HG02759 (cell line): Measurements from ENCODE around the gene RRAGB.
"Not testable (repeated sequence)": the region's sequence is repeated elsewhere in the genome, so short reads cannot be mapped to it uniquely, and the experiment has no call there.

ENCODE experiments used
- ATAC-seq: cut with Tn5 transposase; IDR thresholded peaks from one replicate; pipeline ENCODE4 v1.9.1; 2021; ENCODE audit warnings: mild to moderate bottlenecking, moderate library complexity; ENCODE audit not compliant: unreplicated experiment

RRAGB gene, protein sequence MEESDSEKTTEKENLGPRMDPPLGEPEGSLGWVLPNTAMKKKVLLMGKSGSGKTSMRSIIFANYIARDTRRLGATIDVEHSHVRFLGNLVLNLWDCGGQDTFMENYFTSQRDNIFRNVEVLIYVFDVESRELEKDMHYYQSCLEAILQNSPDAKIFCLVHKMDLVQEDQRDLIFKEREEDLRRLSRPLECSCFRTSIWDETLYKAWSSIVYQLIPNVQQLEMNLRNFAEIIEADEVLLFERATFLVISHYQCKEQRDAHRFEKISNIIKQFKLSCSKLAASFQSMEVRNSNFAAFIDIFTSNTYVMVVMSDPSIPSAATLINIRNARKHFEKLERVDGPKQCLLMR

DNA sequence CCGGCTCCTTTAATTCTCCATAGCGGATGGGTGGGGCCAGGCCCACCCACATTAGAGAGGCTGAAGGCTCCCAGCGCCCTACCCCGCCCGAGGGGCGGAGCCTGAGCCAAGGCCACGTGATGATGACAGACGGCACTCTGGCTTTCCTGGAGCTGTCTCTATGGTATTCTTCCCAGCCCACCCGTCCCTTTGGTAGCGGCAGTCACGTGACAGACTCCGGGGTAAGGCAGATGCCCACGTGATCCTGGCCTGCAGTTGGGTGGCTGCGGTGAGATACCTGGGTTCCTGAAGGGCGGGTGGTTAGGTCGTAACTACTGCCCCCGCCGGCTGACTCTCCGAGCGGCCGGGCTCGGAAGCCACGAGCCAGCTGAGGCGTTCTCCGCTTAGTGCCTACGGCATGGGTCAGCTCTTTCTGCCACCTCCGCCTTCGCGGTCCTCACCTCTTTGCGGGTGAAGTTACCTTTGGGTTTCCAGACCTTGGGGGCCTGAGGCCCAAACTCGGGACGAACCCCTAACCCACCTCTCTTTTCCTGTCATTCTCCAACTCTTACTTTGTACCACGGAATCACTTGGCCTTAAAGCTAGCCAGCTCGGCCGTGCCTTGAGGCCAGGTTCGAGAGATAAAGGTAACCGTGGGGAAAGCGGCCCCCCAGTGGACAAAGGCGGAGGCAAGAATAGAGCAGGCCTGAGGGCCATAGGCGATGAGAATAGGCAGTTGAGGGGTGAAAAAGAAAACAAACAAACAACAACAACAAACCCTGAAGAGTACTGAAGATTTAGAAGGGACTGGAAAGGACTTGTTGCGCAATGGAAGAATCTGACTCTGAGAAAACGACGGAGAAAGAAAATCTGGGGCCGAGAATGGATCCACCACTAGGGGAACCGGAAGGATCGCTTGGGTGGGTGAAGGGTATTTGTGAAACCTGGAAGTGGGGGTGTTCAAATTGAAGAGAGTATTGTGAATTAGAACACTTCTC, at the start of gene RRAGB:
RRAGB (plus strand) TSS at position 229 of the 977 bp plus-strand sequence; CDS start at position 808, 579 bp downstream.
- ATAC-seq = peak; percentile 96

DNA sequence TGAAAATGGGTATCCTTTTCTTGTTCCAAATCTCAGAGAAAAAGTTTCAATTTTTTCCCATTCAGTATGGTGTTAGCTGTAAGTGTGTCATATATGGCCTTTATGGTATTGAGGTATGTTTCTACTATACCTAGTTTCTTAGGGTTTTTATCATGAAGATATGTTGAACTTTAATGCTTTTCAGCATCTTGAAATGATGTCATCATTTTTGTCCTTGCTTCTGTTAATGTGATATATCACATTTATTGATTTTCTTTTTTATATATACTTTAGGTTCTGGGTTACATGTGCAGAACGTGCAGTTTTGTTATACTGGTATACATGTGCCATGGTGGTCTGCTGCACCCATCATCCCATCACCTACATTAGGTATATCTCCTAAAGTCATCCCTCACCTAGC, 49.5 kb upstream of the RRAGB start:
- ATAC-seq = no peak

DNA sequence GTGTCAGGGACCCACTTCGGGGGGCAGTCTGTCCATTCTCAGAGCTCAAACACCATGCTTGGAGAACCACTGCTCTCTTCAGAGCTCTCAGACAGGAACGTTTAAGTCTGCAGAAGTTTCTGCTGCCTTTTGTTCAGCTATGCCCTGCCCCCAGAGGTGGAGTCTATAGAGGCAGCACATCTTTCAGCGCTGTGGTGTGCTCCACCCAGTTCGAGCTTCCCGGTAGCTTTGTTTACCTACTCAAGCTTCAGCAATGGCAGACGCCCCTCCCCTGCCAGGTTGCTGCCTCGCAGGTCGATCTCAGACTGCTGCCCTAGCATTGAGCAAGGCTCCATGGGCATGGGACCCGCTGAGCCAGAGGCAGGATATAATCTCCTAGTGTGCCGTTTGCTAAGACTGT, 29.0 kb upstream of the RRAGB start:
- ATAC-seq = not testable (repeated sequence)

DNA sequence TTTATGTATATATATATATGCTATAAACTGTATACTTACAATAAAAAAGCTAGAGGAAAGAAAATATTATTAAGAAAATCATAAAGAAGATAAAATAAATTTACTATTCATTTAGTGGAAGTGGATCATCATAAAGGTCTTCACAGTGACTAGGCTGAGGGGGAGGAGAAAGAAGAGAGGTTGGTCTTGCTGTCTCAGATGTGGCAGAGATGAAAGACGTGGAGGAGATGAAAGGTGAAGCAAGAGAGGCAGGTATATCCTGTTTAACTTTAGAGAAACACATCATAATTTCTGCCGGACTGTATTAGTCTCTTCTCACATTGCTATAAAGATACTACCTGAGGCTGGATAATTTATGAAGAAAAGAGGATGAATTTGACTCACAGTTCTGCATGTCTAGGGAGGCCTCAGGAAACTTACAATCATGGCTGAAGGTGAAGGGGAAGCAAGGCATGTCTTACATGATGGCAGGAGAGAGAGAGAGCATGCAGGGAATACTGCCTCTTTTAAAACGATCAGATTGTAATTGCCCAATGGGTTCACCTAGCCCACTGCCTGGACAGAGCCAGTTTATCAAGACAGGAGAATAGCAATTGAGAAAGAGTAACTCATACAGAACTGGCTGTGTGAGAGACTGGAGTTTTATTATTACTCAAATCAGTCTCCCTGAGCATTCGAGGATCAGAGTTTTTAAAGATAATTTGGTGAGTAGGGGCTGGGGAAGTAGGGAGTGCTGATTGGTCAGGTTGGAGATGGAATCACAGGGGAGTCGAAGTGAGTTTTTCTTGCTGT, 22.1 kb upstream of the RRAGB start:
- no peak for ATAC-seq

DNA sequence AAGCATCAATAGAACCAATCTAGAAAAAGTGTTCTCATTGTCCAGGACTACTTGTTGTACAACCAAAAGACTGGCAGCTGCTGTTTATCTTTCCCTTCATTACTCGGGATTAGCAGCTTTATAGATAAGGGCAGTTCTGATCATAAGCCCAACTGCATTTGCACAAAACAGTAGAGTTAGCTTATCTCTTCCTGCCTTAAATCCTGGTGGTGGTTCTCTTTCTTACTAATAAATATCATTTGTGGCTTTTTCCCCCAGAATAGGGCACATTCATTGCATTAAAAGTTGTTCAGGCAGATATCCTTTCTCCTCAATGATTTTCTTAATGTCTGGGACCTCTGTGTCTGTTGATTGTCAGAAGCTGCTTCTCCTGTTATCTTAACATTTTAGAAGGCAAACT, 20.2 kb upstream of the RRAGB start:
- no peak for ATAC-seq

DNA sequence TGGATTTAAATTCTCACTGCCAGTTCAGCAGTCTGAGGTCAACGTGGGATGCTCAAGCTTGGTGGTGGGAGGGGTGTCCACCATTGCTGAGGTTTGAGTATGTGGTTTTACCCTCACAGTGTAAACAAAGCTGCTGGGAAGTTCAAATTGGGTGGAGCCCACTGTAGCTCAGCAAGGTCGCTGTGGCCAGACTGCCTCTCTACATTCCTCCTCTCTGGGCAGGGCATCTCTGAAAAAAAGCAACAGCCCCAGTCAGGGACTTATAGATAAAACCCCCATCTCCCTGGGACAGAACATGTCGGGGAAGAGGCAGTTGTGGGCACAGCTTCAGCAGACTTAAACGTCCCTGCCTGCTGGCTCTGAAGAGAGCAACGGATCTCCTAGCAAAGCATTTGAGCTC, 14.9 kb upstream of the RRAGB start:
- no peak for ATAC-seq

DNA sequence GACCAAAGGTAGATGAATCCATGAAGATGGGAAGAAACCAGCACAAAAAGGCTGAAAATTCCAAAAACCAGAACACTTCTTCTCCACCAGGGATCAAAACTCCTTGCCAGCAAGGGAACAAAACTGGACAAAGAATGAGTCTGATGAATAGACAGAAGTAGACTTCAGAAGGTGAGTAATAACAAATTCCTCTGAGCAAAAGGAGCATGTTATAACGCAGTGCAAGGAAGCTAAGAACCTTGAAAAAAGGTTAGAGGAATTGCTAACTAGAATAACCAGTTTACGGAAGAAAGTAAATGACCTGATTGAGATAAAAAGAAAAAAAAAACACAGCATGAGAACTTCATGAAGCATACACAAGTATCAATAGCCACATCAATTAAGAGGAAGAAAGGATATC, 14.1 kb upstream of the RRAGB start:
- not testable (repeated sequence) for ATAC-seq

DNA sequence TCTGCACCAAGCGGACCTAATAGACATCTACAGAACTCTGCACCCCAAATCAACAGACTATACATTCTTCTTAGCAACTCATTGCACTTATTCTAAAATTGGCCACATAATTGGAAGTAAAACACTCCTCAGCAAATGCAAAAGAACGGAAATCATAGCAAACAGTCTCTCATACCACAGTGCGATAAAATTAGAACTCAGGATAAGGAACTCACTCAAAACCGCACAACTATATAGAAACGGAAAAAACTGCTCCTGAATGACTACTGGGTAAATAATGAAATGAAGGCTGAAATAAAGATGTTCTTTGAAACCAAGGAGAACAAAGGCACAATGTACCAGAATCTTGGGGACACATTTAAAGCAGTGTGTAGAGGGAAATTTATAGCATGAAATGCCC, 12.5 kb upstream of the RRAGB start:
- not testable (repeated sequence) for ATAC-seq

DNA sequence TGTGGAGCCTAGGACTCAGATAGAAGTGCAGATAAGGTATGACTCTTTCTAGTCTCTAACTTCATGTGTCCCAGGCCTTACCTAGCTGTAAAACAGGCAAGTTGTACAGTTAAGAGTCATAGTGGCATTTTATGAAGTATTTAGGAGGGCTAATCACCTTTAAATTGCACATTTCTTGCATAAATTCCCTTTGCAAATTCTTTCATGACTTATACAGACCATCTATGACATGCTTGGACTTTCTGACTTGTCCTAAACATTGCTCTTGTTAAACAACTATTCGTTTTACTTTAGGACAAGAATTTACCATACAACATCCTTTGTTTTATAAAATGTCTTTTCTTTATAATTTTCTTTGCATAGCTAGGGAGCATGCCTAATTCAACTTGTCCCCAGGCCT, 7.8 kb upstream of the RRAGB start:
- no peak for ATAC-seq

DNA sequence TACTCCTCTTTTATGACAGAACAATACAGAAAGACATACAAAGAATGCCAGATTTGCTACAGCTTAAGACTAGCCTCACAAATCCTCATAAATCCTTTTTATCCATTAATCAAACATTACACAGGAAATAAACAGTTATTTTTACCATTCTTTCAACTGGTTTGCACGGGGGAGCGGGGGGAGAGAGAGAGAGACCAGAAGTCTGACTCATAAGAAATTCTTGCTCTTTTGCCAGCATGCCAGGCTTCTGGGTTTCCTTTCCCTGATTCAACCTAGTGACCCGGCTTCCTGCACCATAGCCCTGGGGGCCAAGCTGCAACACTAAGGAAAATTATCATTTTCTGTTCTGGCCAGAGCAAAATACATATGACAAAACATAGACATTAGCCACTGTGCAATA, 6.8 kb upstream of the RRAGB start:
- no peak for ATAC-seq

DNA sequence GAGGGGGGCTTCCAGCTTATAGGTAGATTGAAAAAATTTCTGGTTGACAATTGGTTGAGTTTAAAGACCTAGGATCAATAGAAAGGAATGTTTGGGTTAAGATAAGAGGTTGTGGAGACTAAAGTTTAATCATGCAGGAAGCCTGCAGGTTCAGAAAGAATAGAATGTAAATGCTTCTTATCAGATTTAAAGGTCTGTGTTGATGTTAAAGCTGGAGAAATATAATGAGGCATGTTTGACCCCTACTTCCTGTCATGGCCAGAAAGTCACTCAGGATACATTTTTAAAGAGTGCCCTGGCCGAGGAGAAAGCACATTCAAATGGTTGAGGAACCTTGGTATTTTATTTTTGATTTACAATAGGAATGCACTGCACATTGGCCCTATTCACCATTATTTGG, 3.9 kb upstream of the RRAGB start:
- ATAC-seq = no peak

DNA sequence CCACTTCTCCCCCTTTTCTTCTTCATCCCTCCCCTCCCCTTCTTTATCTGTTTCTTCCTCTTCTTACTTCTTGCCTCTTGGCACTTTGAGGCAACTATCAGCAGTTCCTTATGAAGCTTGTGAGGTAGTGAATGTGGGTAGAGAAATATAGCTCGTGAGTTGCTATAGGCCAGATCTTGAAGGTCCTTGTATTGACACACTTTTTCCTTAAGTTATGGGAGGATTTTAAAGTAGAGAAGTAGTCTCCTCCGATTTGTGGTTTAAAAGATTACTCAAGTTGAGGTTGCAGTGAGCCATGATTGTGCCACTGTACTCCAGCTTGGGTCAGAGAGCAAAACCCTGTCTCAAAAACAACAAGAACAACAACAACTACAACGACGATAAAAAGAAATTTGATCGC, 3.4 kb upstream of the RRAGB start:
- no peak for ATAC-seq

DNA sequence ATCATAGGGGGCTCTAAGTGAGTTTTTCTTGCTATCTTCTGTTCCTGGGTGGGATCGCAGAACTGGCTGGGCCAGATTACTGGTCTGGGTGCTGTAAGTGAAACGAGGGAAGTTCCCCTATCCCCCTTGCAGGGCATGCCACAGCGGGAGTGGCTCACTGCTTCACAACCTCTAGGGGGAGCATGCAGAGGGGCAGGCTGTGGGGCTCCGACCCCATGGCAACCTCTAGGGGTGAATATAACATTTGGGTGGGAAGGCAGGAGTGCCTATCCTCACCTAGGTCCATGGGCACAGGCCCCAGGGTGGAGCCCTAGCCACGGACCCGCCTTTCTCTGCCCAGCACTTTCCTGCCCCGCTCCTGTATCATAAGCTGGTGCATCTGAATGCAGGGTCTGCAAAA, 1.7 kb upstream of the RRAGB start:
- no peak for ATAC-seq

DNA sequence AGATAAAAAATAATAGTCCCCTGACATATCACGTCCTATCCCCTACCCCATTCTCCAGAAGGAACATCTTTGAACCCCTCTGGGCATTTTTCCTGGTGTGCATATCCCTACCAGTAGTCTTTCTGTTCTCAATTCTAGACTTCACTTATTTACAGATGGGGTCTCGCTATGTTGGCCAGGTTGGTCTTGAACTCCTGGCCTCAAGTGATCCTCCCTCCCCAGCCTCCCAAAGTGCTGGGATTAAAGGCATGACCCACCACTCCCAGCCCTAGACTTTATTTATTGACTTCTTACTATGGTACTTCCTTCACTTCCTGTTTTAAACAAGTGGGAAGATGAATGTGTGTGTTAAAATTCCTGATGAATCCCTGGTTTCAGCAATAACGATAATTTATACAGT, 612 bp upstream of the RRAGB start:
- no peak for ATAC-seq

DNA sequence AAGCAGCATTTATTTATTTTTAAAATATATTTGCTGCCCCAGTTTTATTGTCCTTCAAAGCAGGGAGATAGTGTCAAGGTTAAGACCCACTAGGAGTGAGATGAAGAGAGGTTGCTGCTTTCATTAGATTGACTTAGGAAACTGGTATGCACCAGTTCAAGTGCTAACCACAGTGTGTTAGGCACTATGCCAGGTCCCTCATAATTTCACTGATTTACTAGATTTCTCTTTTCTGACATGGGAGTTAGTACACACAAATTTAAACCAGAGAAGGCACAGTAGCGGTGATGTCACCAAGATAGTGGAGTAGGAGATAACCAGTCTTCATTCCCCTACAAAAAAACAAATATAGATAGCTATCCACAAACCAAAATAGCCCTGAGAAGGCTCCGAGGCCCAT, 14.3 kb downstream of the RRAGB start:
- ATAC-seq = no peak

DNA sequence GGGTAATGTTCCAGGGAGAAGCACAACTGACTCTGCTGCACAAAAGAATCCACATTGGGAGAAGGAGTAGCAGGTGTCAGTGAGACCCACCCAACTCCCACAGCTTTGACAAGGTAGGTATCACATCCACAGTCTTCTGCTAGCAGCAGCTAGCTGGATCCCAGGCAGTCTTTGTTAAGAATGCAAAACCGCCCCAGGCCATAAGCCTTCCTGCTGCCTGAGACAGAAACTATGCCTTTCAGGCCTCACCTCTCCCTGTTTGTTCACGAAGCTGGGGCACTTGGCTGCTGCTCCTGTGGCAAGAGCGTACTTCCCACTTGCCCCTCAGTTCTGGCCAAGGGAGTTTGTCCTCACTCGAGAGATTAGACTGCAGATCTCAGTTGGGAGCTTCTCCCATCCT, 21.4 kb downstream of the RRAGB start:
- ATAC-seq = no peak

DNA sequence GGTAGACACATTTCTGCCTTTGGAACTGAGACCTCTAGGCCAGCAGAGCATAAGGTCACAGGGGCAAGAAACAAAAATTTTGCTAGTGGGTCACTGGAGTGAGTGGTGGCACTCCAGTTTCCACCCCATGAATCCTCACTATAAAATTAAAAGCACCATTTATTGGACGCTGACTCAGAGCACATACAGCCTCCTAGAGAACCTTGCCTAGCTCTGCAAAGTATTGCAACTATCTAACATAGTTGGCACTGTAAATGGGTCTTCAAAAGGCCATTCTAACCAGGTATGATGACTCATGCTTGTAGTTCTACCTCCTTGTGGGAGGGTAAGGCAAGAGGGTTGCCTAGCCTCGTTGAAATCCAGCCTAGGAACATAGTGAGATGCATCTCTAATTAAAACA, 25.1 kb downstream of the RRAGB start:
- ATAC-seq = no peak

DNA sequence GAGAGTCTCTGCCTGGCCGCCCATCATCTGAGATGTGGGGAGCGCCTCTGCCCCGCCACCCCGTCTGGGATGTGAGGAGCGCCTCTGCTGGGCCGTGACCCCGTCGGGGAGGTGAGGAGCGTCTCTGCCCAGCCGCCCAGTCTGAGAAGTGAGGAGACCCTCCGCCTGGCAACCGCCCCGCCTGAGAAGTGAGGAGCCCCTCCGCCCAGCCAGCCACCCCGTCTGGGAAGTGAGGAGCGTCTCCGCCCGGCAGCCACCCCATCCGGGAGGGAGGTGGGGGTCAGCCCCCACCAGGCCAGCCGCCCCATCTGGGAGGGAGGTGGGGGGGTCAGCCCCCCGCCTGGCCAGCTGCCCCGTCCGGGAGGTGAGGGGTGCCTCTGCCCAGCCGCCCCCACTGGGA, 30.9 kb downstream of the RRAGB start:
- not testable (repeated sequence) for ATAC-seq

DNA sequence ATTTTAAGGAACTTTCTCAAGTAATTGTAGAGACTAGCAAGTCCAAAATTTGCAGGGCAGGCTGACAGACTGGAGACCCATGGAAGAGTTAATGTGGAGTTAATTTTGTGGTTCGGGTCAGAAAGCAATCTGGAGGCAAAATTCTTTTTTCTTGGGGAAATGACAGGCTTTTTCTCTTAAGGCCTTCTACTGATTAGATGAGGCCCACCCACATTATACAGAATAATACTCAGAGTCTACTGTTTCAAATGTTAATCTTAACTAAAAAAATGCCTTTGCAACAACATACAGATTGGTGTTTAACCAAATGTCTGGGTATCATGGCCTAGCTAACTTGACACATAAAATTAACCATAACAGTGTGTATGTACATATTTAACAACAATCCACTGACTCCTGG, 32.7 kb downstream of the RRAGB start:
- ATAC-seq = no peak

DNA sequence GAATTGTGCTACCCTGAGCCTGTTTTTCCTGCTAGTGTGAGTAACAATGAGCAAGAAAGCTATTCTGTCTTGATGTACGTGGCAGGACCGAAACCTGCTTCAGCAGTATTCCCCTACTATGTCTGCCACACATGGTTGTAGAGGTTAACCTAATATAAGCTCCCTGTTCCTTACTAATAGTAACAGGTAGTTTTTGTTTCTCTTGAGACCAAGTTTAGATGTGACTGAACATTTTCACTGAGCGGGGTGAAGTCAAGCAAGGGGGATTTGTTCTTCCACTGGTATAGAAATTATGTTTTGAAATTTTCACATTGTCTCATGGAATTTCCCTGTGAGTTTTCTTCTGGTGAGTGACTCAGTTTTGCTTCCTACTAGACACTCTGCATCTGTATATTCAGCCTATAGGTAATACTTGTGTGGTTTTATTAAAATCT, 37.3 kb downstream of the RRAGB start:
- ATAC-seq = peak; percentile 97

DNA sequence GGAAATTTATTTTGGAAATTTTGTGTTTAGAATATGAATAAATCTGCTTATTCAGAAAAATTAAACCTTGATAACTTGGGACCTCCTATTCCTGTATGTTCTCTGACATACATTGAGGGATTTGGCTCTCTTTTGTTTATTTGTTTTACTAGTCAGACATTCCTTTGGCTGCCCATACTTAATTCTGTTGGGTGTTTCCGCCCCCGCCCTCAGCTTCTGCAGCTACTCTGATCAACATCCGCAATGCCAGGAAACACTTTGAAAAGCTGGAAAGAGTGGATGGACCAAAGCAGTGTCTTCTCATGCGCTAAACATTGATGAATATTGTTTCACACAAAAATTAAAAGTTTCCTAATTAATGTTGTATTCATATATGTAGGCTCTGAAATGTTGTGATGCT, 40.5 kb downstream of the RRAGB start:
- no peak for ATAC-seq
